Measurements from ENCODE around the gene PNKP. TPM values are rescaled to one million over a fixed set of nuclear protein-coding genes. Genes with fewer than 3 reads are reported as not detected.
A peak's percentile ranks its signal among the peaks of the same experiment; 100 is the strongest.

The PNKP gene
- total RNA-seq = 100 to 1,000 TPM in 1 of 4 donors, 10 to 100 TPM in 3; 38.6 to 144 (median 42.9) TPM
- 40.8 TPM for polyA plus RNA-seq
- long read RNA-seq, donor 1, transcript PNKP-201 (17 exons, 2,041 nt) = major isoform, 16 of 35 reads
- long read RNA-seq, donor 1, transcript PNKP-207 (16 exons, 1,665 nt) = minor isoform, 10 of 35 reads
- long read RNA-seq, donor 1, partial matches to known transcripts = 2 of 35 reads
- long read RNA-seq, donor 1, other reads (novel, unspliced or antisense) = 7 of 35 reads
- long read RNA-seq, donor 2, transcript PNKP-207 (16 exons, 1,665 nt) = minor isoform, 6 of 24 reads
- long read RNA-seq, donor 2, transcript PNKP-201 (17 exons, 2,041 nt) = major isoform, 8 of 24 reads
- long read RNA-seq, donor 2, partial matches to known transcripts = 4 of 24 reads
- long read RNA-seq, donor 2, other reads (novel, unspliced or antisense) = 5 of 24 reads
- long read RNA-seq, donor 3, transcript PNKP-201 (17 exons, 2,041 nt) = major isoform, 33 of 97 reads
- long read RNA-seq, donor 3, transcript PNKP-207 (16 exons, 1,665 nt) = minor isoform, 29 of 97 reads
- long read RNA-seq, donor 3, partial matches to known transcripts = 8 of 97 reads
- long read RNA-seq, donor 3, other reads (novel, unspliced or antisense) = 26 of 97 reads
- long read RNA-seq, donor 4, transcript PNKP-207 (16 exons, 1,665 nt) = minor isoform, 6 of 20 reads
- long read RNA-seq, donor 4, transcript PNKP-201 (17 exons, 2,041 nt) = major isoform, 8 of 20 reads
- long read RNA-seq, donor 4, partial matches to known transcripts = 2 of 20 reads
- long read RNA-seq, donor 4, other reads (novel, unspliced or antisense) = 4 of 20 reads

GRCh38 chr19:49866933-49867782, at the start of gene PNKP:
Gene PNKP, minus strand, starts transcription at chr19:49867576. Its CDS starts 372 bp downstream, at chr19:49867204.
- under 1% methylated on average over 65 of the region's 65 CpGs for WGBS
- Histone ChIP-seq H3K27ac (ENCODE audit: low read length) (peak within 1 kb of the TSS; percentile 48), H3K4me3 (ENCODE audit: low read length) (peak within 1 kb of the TSS; percentile 70), H3K27me3 (ENCODE audit: control insufficient read depth, insufficient read depth) (no peaks in the 10 kb centered on the region), H3K9me3 (ENCODE audit: control insufficient read depth, low read length) (no peaks in the 10 kb centered on the region), H3K4me1 (ENCODE audit: control insufficient read depth, insufficient read depth, low read length) (peaks cover 4% of the 10 kb centered on the region)
- ATAC-seq (peak; percentile 64 to 69), DNase-seq (peak; percentile 95 to 97 (median 96))
- intact Hi-C loops (cut with DNase I) = loop anchor here in 3 of 4 donors (5.0 to 10.0 kb wide), 2 partner anchors 50 to 52 kb away; partner anchors contain the start of genes MED25 (in 3 of the 3) and FUZ (in 2 of the 3)

GRCh38 chr19:49915271-49915670, 47.9 kb upstream of the PNKP start:
- H3K4me1 ChIP-seq (ENCODE audit: control insufficient read depth, insufficient read depth, low read length) = no peaks in the 10 kb centered on the region
- WGBS = 99% methylated on average over 6 of the region's 6 CpGs

GRCh38 chr19:49913720-49914119, 46.3 kb upstream of the PNKP start:
- no peak overlapping the region for H3K27ac ChIP-seq (ENCODE audit: low read length)
- DNase-seq = peak in 1 of 3 donors; percentile 18
- no peak for ATAC-seq
- H3K27me3 ChIP-seq (ENCODE audit: control insufficient read depth, insufficient read depth) = no peaks in the 10 kb centered on the region
- no peak overlapping the region for H3K4me3 ChIP-seq (ENCODE audit: low read length)
- intact Hi-C loops (cut with DNase I) = no loop called here
- H3K9me3 ChIP-seq (ENCODE audit: control insufficient read depth, low read length) = no peaks in the 10 kb centered on the region
- H3K4me1 ChIP-seq (ENCODE audit: control insufficient read depth, insufficient read depth, low read length) = no peaks in the 10 kb centered on the region
- 88% methylated on average over 10 of the region's 10 CpGs for WGBS

More at GRCh38 chr19:49915271-49915670, 47.9 kb upstream of the PNKP start:
- no peak overlapping the region for H3K27ac ChIP-seq (ENCODE audit: low read length)
- DNase-seq (peak in 1 of 3 donors; percentile 7), ATAC-seq (no peak)
- no peak overlapping the region for H3K4me3 ChIP-seq (ENCODE audit: low read length)
- intact Hi-C loops (cut with DNase I) = no loop called here
- no peaks in the 10 kb centered on the region for H3K27me3 ChIP-seq (ENCODE audit: control insufficient read depth, insufficient read depth)
- no peaks in the 10 kb centered on the region for H3K9me3 ChIP-seq (ENCODE audit: control insufficient read depth, low read length)

- Histone ChIP-seq H3K27ac (ENCODE audit: low read length) (no peak overlapping the region), H3K9me3 (ENCODE audit: control insufficient read depth, low read length) (no peaks in the 10 kb centered on the region), H3K4me3 (ENCODE audit: low read length) (no peak overlapping the region), H3K27me3 (ENCODE audit: control insufficient read depth, insufficient read depth) (no peaks in the 10 kb centered on the region), H3K4me1 (ENCODE audit: control insufficient read depth, insufficient read depth, low read length) (no peaks in the 10 kb centered on the region)
- peak in 1 of 3 donors; percentile 58 for DNase-seq
- intact Hi-C loops (cut with DNase I) = no loop called here
- WGBS = 79% methylated on average over 21 of the region's 21 CpGs
- ATAC-seq = no peak
Measured at GRCh38 chr19:49912965-49913685, 45.7 kb upstream of the PNKP start.

- Histone ChIP-seq H3K9me3 (ENCODE audit: control insufficient read depth, low read length) (no peaks in the 10 kb centered on the region), H3K4me3 (ENCODE audit: low read length) (no peak overlapping the region), H3K27me3 (ENCODE audit: control insufficient read depth, insufficient read depth) (no peaks in the 10 kb centered on the region), H3K27ac (ENCODE audit: low read length) (no peak overlapping the region), H3K4me1 (ENCODE audit: control insufficient read depth, insufficient read depth, low read length) (no peaks in the 10 kb centered on the region)
- WGBS = 50% methylated on average over 9 of the region's 9 CpGs
- no peak for DNase-seq
- ATAC-seq = peak in 1 of 2 donors; percentile 25
- intact Hi-C loops (cut with DNase I) = no loop called here
Measured at GRCh38 chr19:49911381-49912145, 44.2 kb upstream of the PNKP start.

GRCh38 chr19:49910179-49910578, 42.8 kb upstream of the PNKP start:
- H3K27me3 ChIP-seq (ENCODE audit: control insufficient read depth, insufficient read depth) = no peaks in the 10 kb centered on the region
- DNase-seq (no peak), ATAC-seq (no peak)
- H3K4me3 ChIP-seq (ENCODE audit: low read length) = no peak overlapping the region
- H3K9me3 ChIP-seq (ENCODE audit: control insufficient read depth, low read length) = no peaks in the 10 kb centered on the region
- intact Hi-C loops (cut with DNase I) = no loop called here
- no peaks in the 10 kb centered on the region for H3K4me1 ChIP-seq (ENCODE audit: control insufficient read depth, insufficient read depth, low read length)
- H3K27ac ChIP-seq (ENCODE audit: low read length) = no peak overlapping the region
- 93% methylated on average over 5 of the region's 5 CpGs for WGBS

- Histone ChIP-seq H3K27me3 (ENCODE audit: control insufficient read depth, insufficient read depth) (no peaks in the 10 kb centered on the region), H3K4me3 (ENCODE audit: low read length) (no peak overlapping the region), H3K9me3 (ENCODE audit: control insufficient read depth, low read length) (no peaks in the 10 kb centered on the region), H3K4me1 (ENCODE audit: control insufficient read depth, insufficient read depth, low read length) (no peaks in the 10 kb centered on the region), H3K27ac (ENCODE audit: low read length) (no peak overlapping the region)
- WGBS = 96% methylated on average over 37 of the region's 37 CpGs
- intact Hi-C loops (cut with DNase I) = no loop called here
- DNase-seq = peak in 1 of 3 donors; percentile 40
- no peak for ATAC-seq
Measured at GRCh38 chr19:49908480-49909420, 41.4 kb upstream of the PNKP start.

GRCh38 chr19:49907745-49908446, 40.5 kb upstream of the PNKP start:
- Histone ChIP-seq H3K4me1 (ENCODE audit: control insufficient read depth, insufficient read depth, low read length) (no peaks in the 10 kb centered on the region), H3K27me3 (ENCODE audit: control insufficient read depth, insufficient read depth) (no peaks in the 10 kb centered on the region), H3K4me3 (ENCODE audit: low read length) (no peak overlapping the region), H3K9me3 (ENCODE audit: control insufficient read depth, low read length) (no peaks in the 10 kb centered on the region), H3K27ac (ENCODE audit: low read length) (no peak overlapping the region)
- ATAC-seq = no peak
- intact Hi-C loops (cut with DNase I) = no loop called here
- DNase-seq = no peak
- WGBS = 91% methylated on average over 23 of the region's 23 CpGs

Data from right cardiac atrium (tissue), 5 donors.